Fibroblast of lung (primary cell): ENCODE results near the gene ARRB1. TPM values are rescaled to one million over a fixed set of nuclear protein-coding genes. Genes with fewer than 3 reads are reported as not detected.
A peak's percentile ranks its signal among the peaks of the same experiment; 100 is the strongest.

Experiments
- DNase-seq, 2 donors: peaks; one replicate each; pipeline versions ENCODE4 v3.0.0 to v3.0.0-alpha.2; 2010; ENCODE audit warnings: low read depth in 2 of 2
- H2AFZ ChIP-seq: 2 replicates; pipeline ENCODE4 v1.5.1; 2012; ENCODE audit warnings: low read length, control low read depth, inconsistent platforms
- H3K27ac ChIP-seq: 2 replicates; pipeline ENCODE4 v1.5.1; 2011; ENCODE audit warnings: low read length, control low read depth; ENCODE audit not compliant: insufficient read depth
- H3K27me3 ChIP-seq: 2 replicates; pipeline ENCODE4 v1.5.1; 2011; ENCODE audit warnings: mild to moderate bottlenecking, low read length; ENCODE audit not compliant: control insufficient read depth, insufficient read depth
- H3K36me3 ChIP-seq: 2 replicates; pipeline ENCODE4 v1.5.1; 2011; ENCODE audit warnings: low read length; ENCODE audit not compliant: control insufficient read depth, insufficient read depth
- H3K4me1 ChIP-seq: 2 replicates; pipeline ENCODE4 v1.5.1; 2011; ENCODE audit warnings: low read length; ENCODE audit not compliant: control insufficient read depth, insufficient read depth; ENCODE audit errors: extremely low read depth
- H3K4me2 ChIP-seq: 2 replicates; pipeline ENCODE4 v1.5.1; 2011; ENCODE audit warnings: low read length, control low read depth; ENCODE audit not compliant: insufficient read depth; ENCODE audit errors: extremely low read depth
- H3K4me3 ChIP-seq, 4 experiments: fragments of 200-600 bp in 1 of 4; sonication (generic) in 1 of 4; replicated peaks in 1 of 4; 2 replicates each; pipeline ENCODE4 v1.5.1; 2011 to 2016; ENCODE audit warnings: low read length in 4 of 4, low read depth in 3 of 4, mild to moderate bottlenecking in 3 of 4, control low read depth in 2 of 4, inconsistent platforms in 1 of 4, mixed read lengths in 1 of 4; ENCODE audit not compliant: insufficient read depth in 1 of 4; ENCODE audit errors: control extremely low read depth in 1 of 4
- H3K79me2 ChIP-seq: 2 replicates; pipeline ENCODE4 v1.5.1; 2012; ENCODE audit warnings: mild to moderate bottlenecking, low read length, inconsistent platforms; ENCODE audit not compliant: control insufficient read depth, insufficient read depth
- H3K9ac ChIP-seq: 2 replicates; pipeline ENCODE4 v1.5.1; 2011; ENCODE audit warnings: mild to moderate bottlenecking, low read length, control low read depth; ENCODE audit not compliant: insufficient read depth
- H3K9me3 ChIP-seq: 2 replicates; pipeline ENCODE4 v1.5.1; 2012; ENCODE audit warnings: low read depth, low read length; ENCODE audit not compliant: control insufficient read depth, insufficient read depth
- H4K20me1 ChIP-seq: 2 replicates; pipeline ENCODE4 v1.5.1; 2011; ENCODE audit warnings: low read length; ENCODE audit not compliant: control insufficient read depth, insufficient read depth; ENCODE audit errors: extremely low read depth
- EZH2 ChIP-seq: IDR thresholded peaks from 2 replicates; pipeline ENCODE4 v1.5.1; 2012; ENCODE audit warnings: low read length, control low read depth, mild to moderate bottlenecking; ENCODE audit errors: missing control alignments
- polyA plus RNA-seq, 2 donors: library from polyadenylated mRNA; depleted of rRNA in 1 of 2; stranded (reverse) in 1 of 2; unstranded in 1 of 2; fragments of >200 nt; gene quantifications; 2 replicates each; pipeline ENCODE4 v1.2.1, GENCODE V29; 2011 to 2012; ENCODE audit warnings: missing spikeins in 1 of 2
- total RNA-seq: library from RNA; depleted of rRNA; stranded (reverse); fragments of >200 nt; gene quantifications from 2 replicates; pipeline ENCODE4 v1.2.1, GENCODE V29; 2014
- TF ChIP-seq, protein P1 (sequence below), 2 donors: IDR thresholded peaks in 1 of 2; conservative IDR thresholded peaks in 1 of 2; 1 replicate in 1 of 2; 2 replicates in 1 of 2; pipeline ENCODE4 v1.5.1; 2011 to 2012; ENCODE audit warnings: low read length in 2 of 2, control low read depth in 1 of 2, inconsistent platforms in 1 of 2, low read depth in 1 of 2, mild to moderate bottlenecking in 1 of 2

ARRB1 gene
- total and polyA plus RNA-seq, 2 donors (not counting 1 experiment from before 2014, with no cell fraction given), result 4.3 to 18.9 TPM

DNA sequence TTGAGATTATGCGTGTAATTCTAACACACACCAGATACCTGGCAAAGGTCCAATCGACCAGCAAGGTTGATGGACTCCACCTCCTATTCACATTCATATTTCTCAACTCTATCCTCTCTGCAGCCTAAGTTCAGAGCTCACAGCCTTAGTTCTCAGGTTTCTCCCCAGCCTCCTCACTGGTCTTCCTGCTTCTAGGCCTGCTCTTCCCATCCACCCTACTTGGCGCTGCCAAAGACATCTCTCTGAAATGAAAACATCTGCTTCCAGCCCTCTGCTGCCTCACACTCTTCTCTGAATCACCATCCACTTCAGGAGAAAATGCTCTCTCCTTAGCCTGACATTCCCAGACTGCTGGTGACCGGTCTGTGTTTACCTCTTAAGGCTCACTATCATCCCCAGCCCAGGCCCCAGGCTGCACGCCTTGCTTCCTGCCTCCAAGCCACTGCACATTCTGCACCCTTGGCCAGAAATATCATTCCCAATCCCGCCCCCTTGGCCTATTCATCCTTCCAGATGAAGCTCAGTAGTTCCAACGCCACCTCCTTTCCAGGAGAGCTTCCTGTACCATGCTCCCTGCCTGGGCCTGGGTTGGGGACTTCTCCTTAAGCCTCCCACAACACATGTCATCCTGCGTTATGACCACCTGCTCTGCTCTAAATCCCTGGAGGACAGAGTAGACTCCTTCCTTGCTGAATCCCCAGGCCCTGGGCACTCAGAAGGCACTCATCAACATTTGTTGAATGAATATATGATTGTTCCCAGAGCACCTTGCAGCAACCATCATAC lies 3.5 kb downstream of the ARRB1 start:
- no peaks in the 10 kb centered on the region for H3K36me3 ChIP-seq
- no peak overlapping the region for H3K9ac ChIP-seq
- no peak overlapping the region for H3K4me3 ChIP-seq
- peak overlapping the region; percentile 1 for H3K4me2 ChIP-seq
- no peaks in the 10 kb centered on the region for H3K9me3 ChIP-seq
- H2AFZ ChIP-seq, result no peak overlapping the region
- H3K79me2 ChIP-seq, result no peaks in the 10 kb centered on the region
- no peaks in the 10 kb centered on the region for H3K27me3 ChIP-seq
- peaks cover 30% of the 10 kb centered on the region for H3K4me1 ChIP-seq
- peak overlapping the region; percentile 67 for H3K27ac ChIP-seq
- no peaks in the 10 kb centered on the region for H4K20me1 ChIP-seq
- no peak for TF ChIP-seq EZH2
- TF ChIP-seq, protein P1, sequence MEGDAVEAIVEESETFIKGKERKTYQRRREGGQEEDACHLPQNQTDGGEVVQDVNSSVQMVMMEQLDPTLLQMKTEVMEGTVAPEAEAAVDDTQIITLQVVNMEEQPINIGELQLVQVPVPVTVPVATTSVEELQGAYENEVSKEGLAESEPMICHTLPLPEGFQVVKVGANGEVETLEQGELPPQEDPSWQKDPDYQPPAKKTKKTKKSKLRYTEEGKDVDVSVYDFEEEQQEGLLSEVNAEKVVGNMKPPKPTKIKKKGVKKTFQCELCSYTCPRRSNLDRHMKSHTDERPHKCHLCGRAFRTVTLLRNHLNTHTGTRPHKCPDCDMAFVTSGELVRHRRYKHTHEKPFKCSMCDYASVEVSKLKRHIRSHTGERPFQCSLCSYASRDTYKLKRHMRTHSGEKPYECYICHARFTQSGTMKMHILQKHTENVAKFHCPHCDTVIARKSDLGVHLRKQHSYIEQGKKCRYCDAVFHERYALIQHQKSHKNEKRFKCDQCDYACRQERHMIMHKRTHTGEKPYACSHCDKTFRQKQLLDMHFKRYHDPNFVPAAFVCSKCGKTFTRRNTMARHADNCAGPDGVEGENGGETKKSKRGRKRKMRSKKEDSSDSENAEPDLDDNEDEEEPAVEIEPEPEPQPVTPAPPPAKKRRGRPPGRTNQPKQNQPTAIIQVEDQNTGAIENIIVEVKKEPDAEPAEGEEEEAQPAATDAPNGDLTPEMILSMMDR (conservative IDR thresholded peaks at IDR 0.05 in 1 of 2, IDR thresholded peaks at IDR 0.05 in 1 of 2; ENCODE audit: low read depth in 1 of 2, low read length in 2 of 2), result no peak
- DNase-seq, result peak; percentile 97 to 98

DNA sequence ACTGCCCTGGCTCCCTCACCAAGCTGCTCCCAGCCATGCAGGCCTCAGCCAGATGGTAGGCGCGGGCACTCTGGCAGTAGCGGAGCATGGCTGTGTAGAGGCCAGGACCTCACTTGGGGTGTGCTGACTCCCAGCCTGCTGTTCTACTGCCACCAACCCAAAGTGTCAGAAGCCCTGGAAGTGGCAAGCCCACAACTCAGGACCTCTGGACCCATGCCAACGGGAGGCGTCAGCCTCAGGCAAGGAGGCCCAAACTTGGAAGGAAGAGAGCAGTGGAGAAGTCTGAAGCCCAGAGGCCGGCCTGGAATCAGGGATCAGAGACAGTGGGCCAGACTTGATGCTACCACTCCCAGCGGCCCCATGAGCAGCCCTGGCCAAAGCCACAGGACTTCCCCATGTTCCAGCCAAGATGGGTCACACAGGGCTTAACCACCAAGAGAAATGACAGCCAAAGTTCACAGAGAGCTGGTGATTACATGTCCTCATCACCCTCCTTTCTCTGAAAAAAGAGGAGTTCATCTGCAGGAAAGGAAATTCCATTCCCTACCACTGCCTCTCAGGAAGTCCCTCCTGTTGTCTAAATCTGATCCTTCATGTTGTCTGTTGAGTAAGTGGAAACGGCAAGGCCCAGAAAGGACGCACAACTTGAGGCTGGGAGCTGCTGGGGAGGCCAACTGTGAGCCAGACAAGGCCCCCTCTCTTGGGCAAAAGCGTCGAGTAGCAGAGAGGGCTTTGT lies 4.4 kb downstream of the ARRB1 start:
- no peak for TF ChIP-seq EZH2
- TF ChIP-seq, protein P1 (conservative IDR thresholded peaks at IDR 0.05 in 1 of 2, IDR thresholded peaks at IDR 0.05 in 1 of 2; ENCODE audit: low read depth in 1 of 2, low read length in 2 of 2), result no peak
- Histone ChIP-seq H3K4me3 (no peak overlapping the region), H3K27ac (peak overlapping the region; percentile 67), H3K27me3 (no peaks in the 10 kb centered on the region), H3K36me3 (no peaks in the 10 kb centered on the region), H3K9me3 (no peaks in the 10 kb centered on the region), H2AFZ (no peak overlapping the region), H4K20me1 (no peaks in the 10 kb centered on the region), H3K9ac (no peak overlapping the region), H3K4me2 (peak overlapping the region; percentile 65), H3K4me1 (peaks cover 30% of the 10 kb centered on the region), H3K79me2 (no peaks in the 10 kb centered on the region)
- DNase-seq, result peak; percentile 60 to 81

DNA sequence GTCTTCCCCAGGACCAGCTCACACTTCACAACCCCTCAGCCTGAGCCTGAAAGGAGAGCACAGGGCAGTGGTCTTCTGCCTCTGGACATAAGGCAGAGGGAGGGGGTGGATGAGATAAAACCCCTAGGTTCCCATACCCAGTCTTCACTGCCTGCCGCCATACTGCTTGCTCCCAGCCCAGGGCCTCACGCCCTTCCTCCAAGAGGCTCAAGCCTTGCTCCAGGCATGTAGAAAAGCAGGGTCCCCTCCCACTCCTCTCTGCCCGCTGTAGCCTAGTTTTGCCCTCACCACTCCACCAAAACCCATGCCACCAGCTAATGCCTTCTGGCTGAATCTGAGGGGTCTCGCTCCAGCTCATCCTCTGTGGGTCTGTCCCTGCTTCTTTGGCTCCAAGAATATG lies 5.2 kb downstream of the ARRB1 start:
- H3K27me3 ChIP-seq, result no peaks in the 10 kb centered on the region
- no peaks in the 10 kb centered on the region for H4K20me1 ChIP-seq
- no peak overlapping the region for H3K27ac ChIP-seq
- H3K36me3 ChIP-seq, result no peaks in the 10 kb centered on the region
- H3K4me3 ChIP-seq, result no peak overlapping the region
- no peak for DNase-seq
- no peak overlapping the region for H2AFZ ChIP-seq
- TF ChIP-seq, protein P1 (conservative IDR thresholded peaks at IDR 0.05 in 1 of 2, IDR thresholded peaks at IDR 0.05 in 1 of 2; ENCODE audit: low read depth in 1 of 2, low read length in 2 of 2), result no peak
- no peak for TF ChIP-seq EZH2
- no peaks in the 10 kb centered on the region for H3K79me2 ChIP-seq
- H3K4me1 ChIP-seq, result peaks cover 35% of the 10 kb centered on the region
- H3K9ac ChIP-seq, result no peak overlapping the region
- no peak overlapping the region for H3K4me2 ChIP-seq
- no peaks in the 10 kb centered on the region for H3K9me3 ChIP-seq
